GM12878 (cell line): ENCODE results near the gene KCNQ1. TPM values are rescaled to one million over a fixed set of nuclear protein-coding genes. Genes with fewer than 3 reads are reported as not detected.

Experiments used
- ATAC-seq: fragments of 200-7000 bp; cut with Tn5 transposase; 3 replicates; pipeline ENCODE4 v1.9.1; 2020; ENCODE audit warnings: mild to moderate bottlenecking, moderate library complexity
- BruUV-seq: library from RNA; stranded (reverse); fragments of 400-500 nt; replicated peaks from 2 replicates; lab custom pipeline; 2021; lab: Mats Ljungman, UMichigan
- CTCF ChIA-PET: fragments of 300-600 bp; sonication (Branson Sonifier 250); formaldehyde crosslinking; extraction: SDS; loops from one replicate; lab custom pipeline; 2021; ENCODE audit warnings: inconsistent platforms; lab: Yijun Ruan, JAX
- POLR2A ChIA-PET: fragments of 350-600 bp; formaldehyde crosslinking; extraction: SDS; loops from one replicate; lab custom pipeline; 2021; ENCODE audit warnings: inconsistent platforms; lab: Charles Lee
- RAD21 ChIA-PET: fragments of 300-600 bp; sonication (Branson Sonifier 250); formaldehyde crosslinking; loops from one replicate; lab custom pipeline; 2023; ENCODE audit warnings: antibody characterized with exemption; ENCODE audit not compliant: unreplicated experiment; lab: Charles Lee
- SMC1A ChIA-PET: fragments of 300-600 bp; sonication (Branson Sonifier 250); formaldehyde crosslinking; loops from one replicate; lab custom pipeline; 2023; ENCODE audit not compliant: unreplicated experiment, uncharacterized antibody; lab: Charles Lee
- DNase-seq: peaks from one replicate; pipeline ENCODE4 v3.0.0-alpha.2; 2011; ENCODE audit warnings: low read depth, low spot score
- FAIRE-seq: peaks from 3 replicates; lab custom pipeline; 2011; peaks lifted over from hg19 to GRCh38; lab: Jason Lieb, UNC
- H2AFZ ChIP-seq: 2 replicates; pipeline ENCODE4 v1.6.0; 2011; ENCODE audit warnings: low read depth, low read length, control low read depth; ENCODE audit not compliant: control insufficient read depth
- H3K27ac ChIP-seq: 2 replicates; pipeline ENCODE4 v1.5.1; 2011; ENCODE audit warnings: control low read depth; ENCODE audit not compliant: control insufficient read depth, insufficient read depth
- H3K27me3 ChIP-seq, 2 experiments: replicated peaks in 1 of 2; 2 replicates each; pipeline versions ENCODE4 v1.6.0 to v1.6.1; 2011; ENCODE audit warnings: low read length in 1 of 2; ENCODE audit not compliant: control insufficient read depth in 2 of 2, insufficient read depth in 2 of 2
- H3K36me3 ChIP-seq, 2 experiments: 2 replicates each; pipeline ENCODE4 v1.5.1; 2011; ENCODE audit warnings: low read length in 1 of 2; ENCODE audit not compliant: control insufficient read depth in 2 of 2, insufficient read depth in 2 of 2
- H3K4me1 ChIP-seq: 2 replicates; pipeline ENCODE4 v1.6.1; 2011; ENCODE audit warnings: mild to moderate bottlenecking, low read length, moderate library complexity, mixed read lengths; ENCODE audit not compliant: control insufficient read depth, insufficient read depth
- H3K4me2 ChIP-seq: 2 replicates; pipeline ENCODE4 v1.6.0; 2011; ENCODE audit warnings: control low read depth; ENCODE audit not compliant: control insufficient read depth, insufficient read depth
- H3K4me3 ChIP-seq: fragments of 200-600 bp; sonication (generic); 2 replicates; pipeline ENCODE4 v1.5.1; 2016
- H3K79me2 ChIP-seq: 2 replicates; pipeline ENCODE4 v1.6.0; 2011; ENCODE audit warnings: low read length; ENCODE audit not compliant: control insufficient read depth, insufficient read depth
- H3K9ac ChIP-seq: 2 replicates; pipeline ENCODE4 v1.8.0; 2011; ENCODE audit warnings: low read length, control low read depth, mixed read lengths; ENCODE audit not compliant: control insufficient read depth, insufficient read depth
- H3K9me3 ChIP-seq: replicated peaks from 3 replicates; pipeline ENCODE4 v1.5.1; 2011; ENCODE audit warnings: mild to moderate bottlenecking, low read length; ENCODE audit not compliant: control insufficient read depth, insufficient read depth
- H4K20me1 ChIP-seq: 2 replicates; pipeline ENCODE4 v1.6.0; 2011; ENCODE audit not compliant: control insufficient read depth, insufficient read depth
- BACH1 ChIP-seq: fragments of 450-650 bp; IDR thresholded peaks from 2 replicates; pipeline ENCODE4 v1.6.1; 2017; ENCODE audit warnings: mild to moderate bottlenecking, borderline replicate concordance
- CEBPZ ChIP-seq: fragments of 150-350 bp; IDR thresholded peaks from 2 replicates; pipeline ENCODE4 v1.6.1; 2016; ENCODE audit warnings: low read depth, low read length
- EED ChIP-seq: sonication (generic); IDR thresholded peaks from 2 replicates; pipeline ENCODE4 v1.6.1; 2016; ENCODE audit warnings: antibody characterized with exemption, low read depth
- HDAC6 ChIP-seq: fragments of 200-600 bp; sonication (generic); IDR thresholded peaks from one replicate; pipeline ENCODE4 v1.8.0; 2017; ENCODE audit warnings: antibody characterized with exemption; ENCODE audit not compliant: unreplicated experiment
- LARP7 ChIP-seq: fragments of 450-650 bp; IDR thresholded peaks from 2 replicates; pipeline ENCODE4 v1.6.1; 2017; ENCODE audit warnings: mild to moderate bottlenecking
- MLLT1 ChIP-seq: fragments of 450-650 bp; IDR thresholded peaks from 2 replicates; pipeline ENCODE4 v1.6.1; 2016; ENCODE audit warnings: mild to moderate bottlenecking
- MTA3 ChIP-seq: IDR thresholded peaks from 2 replicates; pipeline ENCODE4 v1.6.1; 2012; ENCODE audit warnings: low read length, inconsistent platforms, borderline replicate concordance
- POLR2AphosphoS5 ChIP-seq: IDR thresholded peaks from 2 replicates; pipeline ENCODE4 v1.6.1; 2011; ENCODE audit warnings: mild to moderate bottlenecking, low read length, inconsistent platforms
- POU2F2 ChIP-seq: IDR thresholded peaks from 3 replicates; pipeline ENCODE4 v1.6.1; 2011; ENCODE audit warnings: low read depth, mild to moderate bottlenecking, low read length, borderline replicate concordance
- ZNF687 ChIP-seq: fragments of 450-650 bp; IDR thresholded peaks from 2 replicates; pipeline ENCODE4 v1.6.1; 2017; ENCODE audit warnings: mild to moderate bottlenecking, moderate library complexity
- ZZZ3 ChIP-seq: IDR thresholded peaks from 2 replicates; pipeline ENCODE4 v1.6.1; 2011; ENCODE audit warnings: low read depth; ENCODE audit not compliant: control insufficient read depth, insufficient read length
- WGBS: methylation state at CpG from one replicate; pipeline ENCODE4 v1.1.6; 2016; ENCODE audit warnings: low lambda C conversion rate; ENCODE audit not compliant: insufficient replicate concordance, insufficient coverage; ENCODE audit errors: missing lambda C conversion rate; 5-methylcytosine and 5-hydroxymethylcytosine counted together
- in situ Hi-C: fragments of 300-500 bp; cut with MboI; formaldehyde crosslinking; loops from 9 replicates; pipeline ENCODE4 v1.14.3; 2018; ENCODE audit warnings: mixed read lengths
- intact Hi-C: fragments of 100-400 bp; cut with micrococcal nuclease; formaldehyde crosslinking; loops from one replicate; pipeline ENCODE4 v1.14.2; 2022; ENCODE audit not compliant: unreplicated experiment
- polyA plus RNA-seq, 11 experiments: library from polyadenylated mRNA; depleted of rRNA in 4 of 11; unstranded in 6 of 11; stranded (reverse) in 5 of 11; fragments of >200 nt; fragmentation: Nextera tagmentation in 4 of 11; fragmentation: Illumina TruSeq in 1 of 11; extraction: Ambion mirVana in 4 of 11; extraction: Trizol in 1 of 11; gene quantifications; 1 replicate in 1 of 11; 2 replicates in 10 of 11; pipeline versions ENCODE4 v1.2.1 to v1.2.3, GENCODE V29; 2011 to 2016; ENCODE audit warnings: inconsistent platforms in 2 of 11, missing spikeins in 2 of 11, low read depth in 1 of 11
- total RNA-seq, 4 experiments: library from RNA; depleted of rRNA in 3 of 4; stranded (reverse); fragments of >200 nt in 3 of 4; fragmentation: Illumina TruSeq in 1 of 4; extraction: Trizol in 1 of 4; gene quantifications; 2 replicates each; pipeline versions ENCODE4 v1.2.1 to v1.2.3, GENCODE V29; 2013 to 2021

Gene KCNQ1
- total and polyA plus RNA-seq, 10 of the 15 experiments (the other 5 are each of a cell fraction or from before 2014, with no cell fraction given), result 0.03 to 0.15 (median 0.12) TPM; not detected in 7

- Histone ChIP-seq H3K36me3 (no peaks in the 10 kb centered on the region), H3K4me2 (no peak overlapping the region), H3K4me3 (no peak overlapping the region)
- FAIRE-seq (no peak), ATAC-seq (no peak; the same call in 2 of the 3 replicates)
- CTCF ChIA-PET, result no interaction called here
- intact Hi-C loops, result no loop called here
- TF ChIP-seq POLR2AphosphoS5 (no peak), MLLT1 (no peak), ZNF687 (no peak), ZZZ3 (no peak), LARP7 (no peak), HDAC6 (no peak), CEBPZ (no peak), EED (no peak), BACH1 (no peak), MTA3 (no peak), POU2F2 (no peak)
- TF ChIP-seq, all 136 proteins: peak for 0
- Histone ChIP-seq H2AFZ (no peak overlapping the region), H3K27ac (no peak overlapping the region), H3K9ac (no peak overlapping the region), H4K20me1 (no peaks in the 10 kb centered on the region), H3K27me3 (no peaks in the 10 kb centered on the region; a peak in 1 of 4 replicates), H3K79me2 (no peaks in the 10 kb centered on the region), H3K9me3 (no peaks in the 10 kb centered on the region), H3K4me1 (no peaks in the 10 kb centered on the region)
- BruUV-seq, result no TSS peak
- SMC1A ChIA-PET, result no interaction called here
- in situ Hi-C loops, result no loop called here
- RAD21 ChIA-PET, result no interaction called here
- DNase-seq, result no peak
- 30% methylated on average over 21 of the region's 21 CpGs for WGBS
- POLR2A ChIA-PET, result no interaction called here
These were observed 67.9 kb downstream of the KCNQ1 start for GRCh38 chr11:2512431-2513407.
